OCI-LY3 (cell line): ENCODE measurements around the gene COL26A1.

Experiments
- H2AFZ ChIP-seq: fragments of 200-600, 300-600 bp; shearing (Covaris generic); 2 replicates; pipeline ENCODE4 v1.6.0; 2014; ENCODE audit warnings: antibody characterized with exemption, low read depth, low read length
- H3K27ac ChIP-seq: fragments of 200-600, 300-600 bp; sonication (generic); 2 replicates; pipeline ENCODE4 v1.5.1; 2014; ENCODE audit warnings: mild to moderate bottlenecking, low read length, moderate library complexity, mixed read lengths
- H3K27me3 ChIP-seq: fragments of 200-600, 300-600 bp; sonication (generic); 2 replicates; pipeline ENCODE4 v1.6.1; 2014; ENCODE audit warnings: low read depth, low read length, mixed read lengths
- H3K36me3 ChIP-seq: fragments of 200-600, 300-600 bp; sonication (generic); replicated peaks from 2 replicates; pipeline ENCODE3; 2014; ENCODE audit warnings: low read depth, low read length, mixed read lengths
- H3K4me1 ChIP-seq: fragments of 300-600, 200-600 bp; sonication (generic); 2 replicates; pipeline ENCODE4 v1.6.1; 2014; ENCODE audit warnings: low read length, mixed read lengths
- H3K4me2 ChIP-seq: fragments of 200-600, 300-600 bp; sonication (generic); 2 replicates; pipeline ENCODE4 v1.6.1; 2014; ENCODE audit warnings: low read length, mixed read lengths
- H3K4me3 ChIP-seq: fragments of 300-600, 200-600 bp; sonication (generic); 2 replicates; pipeline ENCODE4 v1.5.1; 2014; ENCODE audit warnings: antibody characterized with exemption, mild to moderate bottlenecking, low read length, moderate library complexity
- H3K79me2 ChIP-seq: fragments of 300-600, 200-600 bp; shearing (Covaris generic); 2 replicates; pipeline ENCODE4 v1.6.1; 2014; ENCODE audit warnings: mild to moderate bottlenecking, low read length, mixed read lengths
- H3K9ac ChIP-seq: fragments of 300-600, 200-600 bp; shearing (Covaris generic); 2 replicates; pipeline ENCODE4 v1.6.0; 2014; ENCODE audit warnings: mild to moderate bottlenecking, low read length, moderate library complexity
- H3K9me3 ChIP-seq: fragments of 200-600, 300-600 bp; shearing (Covaris generic); 2 replicates; pipeline ENCODE4 v1.6.1; 2014; ENCODE audit warnings: low read length, mixed read lengths; ENCODE audit not compliant: insufficient read depth
- H4K20me1 ChIP-seq: fragments of 200-600, 300-600 bp; sonication (generic); 2 replicates; pipeline ENCODE4 v1.6.1; 2016; ENCODE audit warnings: low read length, mixed read lengths; ENCODE audit not compliant: insufficient read depth
- CTCF ChIP-seq: fragments of 200-600, 300-600 bp; sonication (generic); IDR thresholded peaks from 2 replicates; pipeline ENCODE4 v1.5.1; 2014; ENCODE audit warnings: antibody characterized with exemption, low read length, low read depth
- EZH2phosphoT487 ChIP-seq: fragments of 200-600 bp; shearing (Covaris generic); IDR thresholded peaks from 2 replicates; pipeline ENCODE4 v1.6.1; 2018; ENCODE audit warnings: antibody characterized with exemption, mixed run types, low read depth

The COL26A1 gene

GRCh38 chr7:101529560-101529959, 166.9 kb downstream of the COL26A1 start:
- Histone ChIP-seq H3K9me3 (no peaks in the 10 kb centered on the region), H3K4me1 (no peaks in the 10 kb centered on the region), H4K20me1 (no peaks in the 10 kb centered on the region), H3K9ac (no peak overlapping the region), H2AFZ (no peak overlapping the region), H3K4me2 (no peak overlapping the region), H3K27ac (no peak overlapping the region), H3K27me3 (peaks cover 21% of the 10 kb centered on the region), H3K36me3 (no peaks in the 10 kb centered on the region), H3K4me3 (no peak overlapping the region), H3K79me2 (no peaks in the 10 kb centered on the region)
- no peak for TF ChIP-seq CTCF
- TF ChIP-seq EZH2phosphoT487 = no peak

GRCh38 chr7:101531726-101532357, 169.2 kb downstream of the COL26A1 start:
- Histone ChIP-seq H3K36me3 (no peaks in the 10 kb centered on the region), H3K4me2 (no peak overlapping the region), H3K4me1 (no peaks in the 10 kb centered on the region), H4K20me1 (no peaks in the 10 kb centered on the region), H3K27me3 (peaks cover 24% of the 10 kb centered on the region), H3K9me3 (no peaks in the 10 kb centered on the region), H3K27ac (no peak overlapping the region), H2AFZ (no peak overlapping the region), H3K4me3 (no peak overlapping the region), H3K79me2 (no peaks in the 10 kb centered on the region), H3K9ac (no peak overlapping the region)
- no peak for TF ChIP-seq CTCF

- H3K79me2 ChIP-seq = no peaks in the 10 kb centered on the region
- H4K20me1 ChIP-seq = no peaks in the 10 kb centered on the region
- H3K9ac ChIP-seq = no peak overlapping the region
- H3K4me3 ChIP-seq = no peak overlapping the region
- no peak overlapping the region for H3K4me2 ChIP-seq
- H3K9me3 ChIP-seq = no peaks in the 10 kb centered on the region
- no peaks in the 10 kb centered on the region for H3K36me3 ChIP-seq
- H3K27ac ChIP-seq = no peak overlapping the region
- no peak overlapping the region for H2AFZ ChIP-seq
- TF ChIP-seq CTCF = no peak
- no peak for TF ChIP-seq EZH2phosphoT487
- peaks cover 24% of the 10 kb centered on the region for H3K27me3 ChIP-seq
- no peaks in the 10 kb centered on the region for H3K4me1 ChIP-seq
These were observed 169.9 kb downstream of the COL26A1 start for GRCh38 chr7:101532400-101533102.

GRCh38 chr7:101533103-101533465, 170.4 kb downstream of the COL26A1 start:
- H3K4me2 ChIP-seq = no peak overlapping the region
- no peaks in the 10 kb centered on the region for H4K20me1 ChIP-seq
- no peak overlapping the region for H3K9ac ChIP-seq
- no peak for TF ChIP-seq EZH2phosphoT487
- no peak for TF ChIP-seq CTCF
- no peak overlapping the region for H3K27ac ChIP-seq
- no peaks in the 10 kb centered on the region for H3K79me2 ChIP-seq
- H3K4me1 ChIP-seq = no peaks in the 10 kb centered on the region
- no peak overlapping the region for H3K4me3 ChIP-seq
- H3K36me3 ChIP-seq = no peaks in the 10 kb centered on the region
- no peak overlapping the region for H2AFZ ChIP-seq
- H3K27me3 ChIP-seq = peaks cover 24% of the 10 kb centered on the region
- H3K9me3 ChIP-seq = no peaks in the 10 kb centered on the region
